Omental fat pad (tissue), 4 donors: ENCODE results near the gene RDH13. TPM values are rescaled to one million over a fixed set of nuclear protein-coding genes. Genes with fewer than 3 reads are reported as not detected.

ENCODE experiments used
- ATAC-seq: fragments of 150-250 bp; one replicate; pipeline ENCODE4 v1.9.1; 2016; ENCODE audit warnings: mild to moderate bottlenecking, moderate library complexity; ENCODE audit not compliant: low FRiP score
- DNase-seq: peaks from one replicate; pipeline ENCODE4 v3.0.0-alpha.2; 2019; ENCODE audit warnings: low spot score
- CTCF ChIP-seq, 3 donors: fragments of 450-650 bp; IDR thresholded peaks; one replicate each; pipeline ENCODE4 v1.5.1; 2016 to 2017; ENCODE audit warnings: antibody characterized with exemption in 3 of 3, mild to moderate bottlenecking in 3 of 3, moderate library complexity in 2 of 3
- total RNA-seq, 4 donors: library from RNA; depleted of rRNA; stranded (reverse); fragments of >200 nt; gene quantifications; one replicate each; pipeline ENCODE4 v1.1.0, GENCODE V29; 2016

The RDH13 gene
- total RNA-seq, 4 donors from 2014 or later: 8.2 to 14.1 (median 10.8) TPM

GRCh38 chr19:55079400-55080038 lies 16.6 kb upstream of the RDH13 start:
- no peak for TF ChIP-seq CTCF (IDR thresholded peaks at IDR 0.05)
- no peak for ATAC-seq
- DNase-seq: no peak

- ATAC-seq (no peak), DNase-seq (no peak)
- no peak for TF ChIP-seq CTCF (IDR thresholded peaks at IDR 0.05)
These were observed 16.0 kb upstream of the RDH13 start for GRCh38 chr19:55078996-55079395.

GRCh38 chr19:55077106-55077505 lies 14.2 kb upstream of the RDH13 start:
- DNase-seq: no peak
- TF ChIP-seq CTCF (IDR thresholded peaks at IDR 0.05): no peak
- ATAC-seq: no peak

GRCh38 chr19:55076321-55076720 lies 13.4 kb upstream of the RDH13 start:
- DNase-seq (no peak), ATAC-seq (no peak)
- no peak for TF ChIP-seq CTCF (IDR thresholded peaks at IDR 0.05)

- DNase-seq (no peak), ATAC-seq (peak; percentile 68)
- TF ChIP-seq CTCF (IDR thresholded peaks at IDR 0.05): no peak
These were observed 12.5 kb upstream of the RDH13 start, which contains the start of gene EPS8L1 for GRCh38 chr19:55075371-55075998. Gene EPS8L1 (plus strand): TSS chr19:55075869. CDS start chr19:55076445, 576 bp downstream.

GRCh38 chr19:55071913-55072312 lies 9.0 kb upstream of the RDH13 start:
- no peak for ATAC-seq
- TF ChIP-seq CTCF (IDR thresholded peaks at IDR 0.05): no peak
- DNase-seq: no peak

GRCh38 chr19:55071129-55071502 lies 8.2 kb upstream of the RDH13 start:
- ATAC-seq (peak; percentile 75), DNase-seq (no peak)
- no peak for TF ChIP-seq CTCF (IDR thresholded peaks at IDR 0.05)
